AG10803 (cell line): ENCODE data around the gene ITGA5.

Source experiments
- DNase-seq: peaks from one replicate; pipeline ENCODE4 v3.0.0; 2010; ENCODE audit warnings: low read depth
- H3K4me3 ChIP-seq: 2 replicates; pipeline ENCODE4 v1.5.1; 2011; ENCODE audit warnings: mild to moderate bottlenecking, low read length, control low read depth
- TF ChIP-seq, protein P1 (sequence below): conservative IDR thresholded peaks from 2 replicates; pipeline ENCODE4 v1.5.1; 2011; ENCODE audit warnings: mild to moderate bottlenecking, low read length, control low read depth, inconsistent platforms

The ITGA5 gene

DNA sequence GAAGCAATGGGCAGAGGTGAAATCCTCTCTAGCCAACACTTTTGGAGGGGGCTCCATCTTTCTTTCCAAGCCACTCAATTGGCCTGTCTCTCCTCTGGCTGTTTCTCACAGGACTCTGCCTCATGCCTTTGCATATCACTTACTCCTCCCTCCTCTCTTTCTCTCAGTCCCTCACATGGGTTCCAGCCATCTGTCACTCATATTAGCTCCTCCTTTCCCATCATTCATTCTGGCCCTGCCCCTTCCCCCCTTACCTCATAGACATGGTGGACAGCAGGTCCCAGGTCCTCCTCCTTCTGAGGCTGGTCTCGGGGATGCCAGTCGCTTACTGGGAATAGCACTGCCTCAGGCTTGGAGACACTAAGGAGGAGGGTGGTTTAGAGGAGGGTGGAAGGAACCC, 17.9 kb downstream of the ITGA5 start:
- H3K4me3 ChIP-seq: no peak overlapping the region
- no peak for DNase-seq
- TF ChIP-seq, protein P1, sequence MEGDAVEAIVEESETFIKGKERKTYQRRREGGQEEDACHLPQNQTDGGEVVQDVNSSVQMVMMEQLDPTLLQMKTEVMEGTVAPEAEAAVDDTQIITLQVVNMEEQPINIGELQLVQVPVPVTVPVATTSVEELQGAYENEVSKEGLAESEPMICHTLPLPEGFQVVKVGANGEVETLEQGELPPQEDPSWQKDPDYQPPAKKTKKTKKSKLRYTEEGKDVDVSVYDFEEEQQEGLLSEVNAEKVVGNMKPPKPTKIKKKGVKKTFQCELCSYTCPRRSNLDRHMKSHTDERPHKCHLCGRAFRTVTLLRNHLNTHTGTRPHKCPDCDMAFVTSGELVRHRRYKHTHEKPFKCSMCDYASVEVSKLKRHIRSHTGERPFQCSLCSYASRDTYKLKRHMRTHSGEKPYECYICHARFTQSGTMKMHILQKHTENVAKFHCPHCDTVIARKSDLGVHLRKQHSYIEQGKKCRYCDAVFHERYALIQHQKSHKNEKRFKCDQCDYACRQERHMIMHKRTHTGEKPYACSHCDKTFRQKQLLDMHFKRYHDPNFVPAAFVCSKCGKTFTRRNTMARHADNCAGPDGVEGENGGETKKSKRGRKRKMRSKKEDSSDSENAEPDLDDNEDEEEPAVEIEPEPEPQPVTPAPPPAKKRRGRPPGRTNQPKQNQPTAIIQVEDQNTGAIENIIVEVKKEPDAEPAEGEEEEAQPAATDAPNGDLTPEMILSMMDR: no peak

DNA sequence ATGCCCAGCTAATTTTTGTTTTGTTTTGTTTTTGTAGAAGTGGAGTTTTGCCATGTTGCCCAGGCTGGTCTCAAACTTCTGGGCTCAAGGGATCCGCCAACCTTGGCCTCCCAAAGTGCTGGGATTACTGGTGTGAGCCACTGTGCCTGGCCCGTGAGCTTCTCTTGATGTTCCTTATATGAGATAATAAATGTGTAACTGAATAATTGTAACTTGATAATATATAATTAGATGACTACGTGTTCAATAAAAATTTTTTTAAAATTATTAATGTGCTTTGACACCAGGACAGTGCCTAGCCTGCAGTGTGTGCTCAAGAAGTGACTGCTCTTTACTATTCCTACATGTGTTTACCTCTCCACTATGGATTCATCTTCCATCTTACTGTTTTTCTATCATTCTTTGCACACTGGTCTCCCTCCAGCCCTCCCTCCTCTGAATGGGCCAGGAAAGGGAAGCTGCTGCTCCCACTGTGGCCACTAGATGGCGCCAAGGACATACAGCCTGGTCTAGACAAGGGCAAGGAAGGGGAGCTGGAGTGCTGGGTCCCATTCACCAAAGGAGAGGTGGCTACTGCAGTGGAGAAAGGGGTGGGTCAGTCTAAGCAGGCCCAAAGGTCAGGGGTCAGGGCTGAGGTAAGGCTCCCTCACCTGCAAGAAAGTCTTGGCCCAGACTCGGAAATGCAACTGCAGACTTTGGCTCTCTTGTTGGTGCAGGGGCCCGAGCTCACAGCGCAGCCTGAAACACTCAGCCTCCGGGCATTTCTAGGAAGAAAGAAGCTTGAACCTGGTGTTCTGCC, 19.9 kb downstream of the ITGA5 start:
- TF ChIP-seq, protein P1: peak; percentile 100
- DNase-seq: peak; percentile 77
- no peak overlapping the region for H3K4me3 ChIP-seq

DNA sequence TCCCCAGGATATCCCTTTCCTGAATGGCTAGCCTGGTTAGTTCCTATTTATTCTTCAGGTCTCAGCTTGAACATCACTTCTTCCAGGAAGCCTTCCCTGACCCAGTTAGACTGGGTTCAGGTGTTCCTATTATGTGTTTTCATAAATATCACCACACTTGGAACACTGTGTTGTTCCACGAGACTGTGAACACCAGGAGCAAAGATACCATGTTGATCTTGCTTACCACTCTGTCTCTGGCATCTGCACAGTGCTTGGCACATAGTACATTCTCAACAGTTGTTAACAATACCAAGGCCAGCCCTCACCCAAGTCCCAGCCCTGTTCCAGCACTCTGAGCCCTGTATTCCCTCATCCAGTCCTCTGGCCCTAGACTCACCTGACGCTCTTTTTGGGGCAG, 20.8 kb downstream of the ITGA5 start:
- no peak overlapping the region for H3K4me3 ChIP-seq
- TF ChIP-seq, protein P1: no peak
- no peak for DNase-seq

DNA sequence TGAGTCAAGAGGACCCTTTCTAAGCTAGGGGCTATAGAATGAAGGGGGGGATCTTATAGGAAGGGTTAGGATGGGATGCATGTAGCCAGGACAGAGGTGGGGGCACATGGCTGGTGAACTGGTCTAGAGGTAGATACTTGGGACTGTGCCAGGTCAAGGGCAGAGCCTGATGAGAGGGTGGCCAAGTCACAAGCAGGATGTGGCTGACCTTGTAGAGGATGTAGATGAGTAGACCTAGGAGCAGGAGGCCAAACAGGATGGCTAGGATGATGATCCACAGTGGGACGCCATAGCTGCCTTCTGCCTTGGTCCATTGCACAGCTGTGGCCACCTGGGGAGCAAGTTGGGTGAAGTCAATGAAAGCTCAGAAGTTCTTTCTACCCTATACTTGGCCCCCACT, 21.9 kb downstream of the ITGA5 start:
- DNase-seq: no peak
- TF ChIP-seq, protein P1: no peak
- H3K4me3 ChIP-seq: no peak overlapping the region

DNA sequence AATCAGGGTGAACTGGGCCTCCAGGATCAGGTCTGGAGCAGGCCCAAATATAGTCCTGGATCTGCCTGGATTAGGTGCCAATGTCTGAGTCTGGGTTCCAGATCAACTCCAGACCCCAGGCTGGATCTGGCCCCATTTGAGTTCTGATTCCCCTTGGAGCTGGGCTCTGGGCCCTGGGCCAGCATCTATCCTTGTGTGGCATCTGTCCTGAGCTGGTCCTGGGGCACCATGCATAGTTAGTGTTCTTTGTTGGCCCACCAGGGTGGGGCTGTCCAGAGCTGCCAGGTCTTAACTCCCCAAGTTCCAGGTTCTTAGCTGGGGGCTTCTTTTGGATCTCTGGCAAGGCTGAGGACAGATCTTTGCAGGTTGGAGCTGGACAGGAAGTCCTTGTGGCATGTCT, 23.5 kb downstream of the ITGA5 start:
- no peak for DNase-seq
- TF ChIP-seq, protein P1: no peak

DNA sequence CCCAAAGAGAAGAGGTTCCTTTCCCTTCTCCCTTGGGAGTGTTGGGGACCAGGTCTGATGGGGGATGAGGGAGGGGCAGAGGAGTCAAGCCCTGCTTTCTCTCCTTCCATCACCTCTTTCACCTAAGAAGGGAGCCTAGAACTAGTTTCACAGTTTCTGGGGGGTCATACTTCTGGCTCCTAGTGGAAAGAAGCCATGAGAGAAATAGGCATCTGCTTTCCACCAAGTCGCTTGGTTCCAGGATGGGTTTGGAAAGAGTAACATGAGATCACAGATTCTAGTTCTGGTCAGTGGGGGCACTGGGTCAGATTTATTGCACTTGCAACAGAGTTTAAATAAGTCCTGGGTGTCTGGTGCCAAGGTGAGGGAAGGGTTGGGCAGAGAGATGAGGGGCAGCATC, 24.1 kb downstream of the ITGA5 start:
- no peak for DNase-seq
- no peak overlapping the region for H3K4me3 ChIP-seq
- TF ChIP-seq, protein P1: no peak

More for the DNA sequence above, 23.5 kb downstream of the ITGA5 start:
- no peak overlapping the region for H3K4me3 ChIP-seq

DNA sequence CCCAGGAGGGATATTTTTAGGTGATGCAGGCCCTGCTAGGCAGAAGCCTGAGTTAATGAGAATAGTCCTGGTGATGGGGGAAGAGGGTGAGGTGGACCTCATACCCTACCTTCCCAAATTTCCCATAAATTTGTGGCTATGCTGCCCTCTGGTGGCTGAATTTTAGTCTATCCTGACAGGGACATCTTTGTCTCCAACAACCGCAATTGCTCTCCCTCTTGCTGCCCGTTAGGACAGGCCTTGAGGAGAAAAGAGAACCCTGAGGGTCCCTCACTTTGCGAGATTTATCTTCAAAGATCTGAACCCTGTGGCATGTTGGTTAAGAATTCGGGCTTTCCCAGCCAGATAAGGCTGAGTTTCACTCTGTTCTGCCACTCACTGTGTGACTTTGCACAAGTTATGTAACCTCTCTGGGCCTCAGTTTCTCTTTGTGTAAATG, 24.8 kb downstream of the ITGA5 start:
- DNase-seq: peak; percentile 52
- H3K4me3 ChIP-seq: no peak overlapping the region
- TF ChIP-seq, protein P1: peak; percentile 73
